Thyroid gland (tissue), 4 donors: ENCODE results near the gene SFXN2.

Experiments
- CTCF ChIP-seq, 6 experiments: fragments of 200-600 bp in 3 of 6; fragments of 450-650 bp in 3 of 6; sonication (generic) in 3 of 6; IDR thresholded peaks; one replicate each; pipeline ENCODE4 v1.5.1; 2016 to 2019; ENCODE audit warnings: antibody characterized with exemption in 6 of 6, mild to moderate bottlenecking in 2 of 6, inconsistent platforms in 1 of 6, moderate library complexity in 1 of 6
- POLR2A ChIP-seq, 2 donors: fragments of 450-650 bp; IDR thresholded peaks; one replicate each; pipeline ENCODE4 v1.6.1; 2017; ENCODE audit warnings: antibody characterized with exemption in 2 of 2, mild to moderate bottlenecking in 2 of 2, moderate library complexity in 1 of 2

GRCh38 chr10:102701272-102701671 is 13.2 kb upstream of the SFXN2 start:
- no peak for TF ChIP-seq CTCF (IDR thresholded peaks at IDR 0.05)
- no peak for TF ChIP-seq POLR2A (IDR thresholded peaks at IDR 0.05)
